ENCODE data around the gene IFFO2.
"Not testable (repeated sequence)": the region's sequence is repeated elsewhere in the genome, so short reads cannot be mapped to it uniquely, and the experiment has no call there.

IFFO2 gene

DNA sequence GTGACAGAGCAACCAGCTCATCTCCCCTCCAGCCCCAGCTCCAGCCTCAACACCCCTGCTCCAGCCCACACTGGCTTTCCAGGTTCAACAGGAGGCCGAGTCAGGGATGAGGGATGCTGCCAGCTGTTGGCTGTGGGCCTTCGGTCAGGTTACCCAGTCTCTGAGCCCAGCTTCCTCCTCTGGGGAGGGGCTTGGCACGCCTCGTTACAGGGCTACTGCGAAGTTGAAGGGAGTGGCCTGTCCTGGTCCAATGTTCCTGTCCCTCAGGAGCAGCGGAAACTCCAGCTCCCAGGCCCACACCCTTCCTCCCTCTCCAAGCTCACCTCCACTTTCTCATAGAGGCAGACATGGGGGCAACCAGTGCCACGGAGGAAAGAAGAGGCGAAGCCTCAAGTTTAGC is 81.9 kb downstream of the IFFO2 start:
- TF ChIP-seq CTCF (IDR thresholded peaks at IDR 0.05; ENCODE audit: low read depth, low read length), result no peak
- peak in 1 of 2 donors; percentile 5 for DNase-seq (ENCODE audit: low read depth in 2 of 2)
- no peak overlapping the region for H3K4me3 ChIP-seq (replicated peaks in 1 of 2; ENCODE audit: low read depth in 2 of 2, low read length in 2 of 2)

GRCh38 chr1:18874036-18874435 is 82.4 kb downstream of the IFFO2 start:
- H3K4me3 ChIP-seq (replicated peaks in 1 of 2; ENCODE audit: low read depth in 2 of 2, low read length in 2 of 2), result no peak overlapping the region
- TF ChIP-seq CTCF (IDR thresholded peaks at IDR 0.05; ENCODE audit: low read depth, low read length), result no peak
- DNase-seq (ENCODE audit: low read depth in 2 of 2), result no peak

- no peak for DNase-seq (ENCODE audit: low read depth in 2 of 2)
- no peak for TF ChIP-seq CTCF (IDR thresholded peaks at IDR 0.05; ENCODE audit: low read depth, low read length)
- no peak overlapping the region for H3K4me3 ChIP-seq (replicated peaks in 1 of 2; ENCODE audit: low read depth in 2 of 2, low read length in 2 of 2)
Observed at GRCh38 chr1:18872071-18872611, 84.3 kb downstream of the IFFO2 start.

DNA sequence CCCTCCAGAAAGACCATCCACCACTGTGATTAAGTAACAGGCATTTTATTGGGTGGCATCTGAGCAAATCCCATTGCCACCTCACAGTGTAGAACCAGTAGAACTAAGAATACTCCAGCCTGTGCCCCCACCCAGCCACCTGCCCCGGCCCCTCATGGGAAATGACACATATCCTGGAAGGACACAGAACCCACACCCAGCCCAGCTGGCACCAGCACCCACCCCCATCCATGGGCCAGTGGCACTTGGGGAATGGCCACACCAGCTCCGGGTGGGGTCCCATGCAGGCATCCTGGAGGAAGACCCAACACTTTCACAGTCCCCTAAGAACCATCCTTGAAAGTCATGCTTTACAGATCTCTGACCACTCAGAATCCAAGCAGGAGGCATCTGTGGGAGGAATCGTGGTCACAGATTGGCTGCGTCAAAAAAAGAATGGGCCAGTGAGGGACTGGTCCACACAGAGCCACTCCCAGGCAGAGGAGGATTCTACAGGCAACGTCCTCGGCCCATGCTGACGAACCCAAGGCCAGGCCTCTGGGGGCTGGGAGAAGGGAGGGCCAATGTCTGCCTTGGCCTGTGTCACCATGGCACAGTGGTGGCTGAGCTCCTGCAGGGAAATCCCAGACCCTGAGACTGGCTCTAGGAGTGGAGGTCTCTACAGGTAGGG is 84.9 kb downstream of the IFFO2 start:
- no peak for DNase-seq (ENCODE audit: low read depth in 2 of 2)
- TF ChIP-seq CTCF (IDR thresholded peaks at IDR 0.05; ENCODE audit: low read depth, low read length), result no peak
- no peak overlapping the region for H3K4me3 ChIP-seq (replicated peaks in 1 of 2; ENCODE audit: low read depth in 2 of 2, low read length in 2 of 2)

DNA sequence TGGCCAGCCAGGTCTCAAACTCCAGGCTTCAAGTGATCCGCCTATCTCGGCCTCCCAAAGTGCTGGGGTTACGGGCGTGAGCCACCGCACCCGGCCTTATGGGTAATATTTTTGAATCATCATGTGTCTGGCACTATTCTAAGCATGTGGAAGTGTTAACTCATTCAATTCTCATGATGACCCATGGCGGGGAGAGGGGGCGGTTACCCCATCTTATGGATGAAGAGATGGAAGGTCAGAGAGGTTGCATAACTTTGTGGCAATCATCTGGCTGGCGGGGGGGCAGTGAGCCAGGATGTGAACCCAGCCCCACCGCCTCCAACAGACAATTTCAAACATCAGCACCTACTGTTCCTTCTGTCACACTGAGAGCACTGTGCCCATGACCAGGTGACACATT is 85.5 kb downstream of the IFFO2 start:
- TF ChIP-seq CTCF (IDR thresholded peaks at IDR 0.05; ENCODE audit: low read depth, low read length), result no peak
- H3K4me3 ChIP-seq (replicated peaks in 1 of 2; ENCODE audit: low read depth in 2 of 2, low read length in 2 of 2), result no peak overlapping the region
- no peak for DNase-seq (ENCODE audit: low read depth in 2 of 2)

- not testable (repeated sequence) for H3K4me3 ChIP-seq (replicated peaks in 1 of 2; ENCODE audit: low read depth in 2 of 2, low read length in 2 of 2); DNase-seq (ENCODE audit: low read depth in 2 of 2)
Observed at GRCh38 chr1:18870595-18870865, 85.9 kb downstream of the IFFO2 start.

DNA sequence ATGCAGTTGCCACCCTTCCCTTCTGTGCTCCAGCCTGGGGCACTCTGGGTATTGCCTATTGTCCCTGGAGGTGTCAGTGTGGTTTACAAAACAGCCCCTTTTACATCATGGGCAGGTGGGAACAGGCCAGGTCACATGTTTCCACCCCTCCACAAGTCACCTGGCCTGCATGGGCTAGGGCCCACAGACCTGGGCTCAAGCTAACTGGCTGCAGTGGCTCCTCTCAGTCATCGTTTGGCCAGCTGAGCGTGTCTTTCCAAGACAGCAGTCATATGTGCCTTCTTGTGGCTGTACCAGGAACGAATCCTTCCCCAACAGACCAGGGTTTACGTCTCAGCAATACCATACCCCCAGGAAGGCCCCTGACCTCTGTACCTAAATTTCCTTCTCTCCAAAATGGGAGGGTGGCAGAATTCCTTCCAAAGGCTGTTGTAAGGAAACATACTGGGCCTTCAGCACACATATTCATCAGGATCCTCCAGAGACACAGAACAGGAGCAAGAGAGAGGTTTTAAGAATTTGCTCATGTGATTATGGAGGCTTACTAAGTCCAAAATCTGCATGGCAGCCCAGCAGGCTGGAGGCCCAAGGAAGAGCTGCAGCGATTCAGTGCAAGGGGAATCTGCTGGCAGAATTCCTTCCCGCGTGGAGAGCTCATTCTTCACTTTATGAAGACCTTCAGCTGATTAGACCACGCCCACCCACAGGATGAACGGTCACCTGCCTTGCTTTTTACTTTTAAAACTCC is 86.5 kb downstream of the IFFO2 start:
- H3K4me3 ChIP-seq (replicated peaks in 1 of 2; ENCODE audit: low read depth in 2 of 2, low read length in 2 of 2), result no peak overlapping the region
- no peak for DNase-seq (ENCODE audit: low read depth in 2 of 2)
- TF ChIP-seq CTCF (IDR thresholded peaks at IDR 0.05; ENCODE audit: low read depth, low read length), result no peak
